GM23338 (cell line): ENCODE measurements around the gene ITGA2. TPM values are rescaled to one million over a fixed set of nuclear protein-coding genes. Genes with fewer than 3 reads are reported as not detected.

Source experiments
- ATAC-seq: fragments of 200-7000 bp; cut with Tn5 transposase; 3 replicates; pipeline ENCODE4 v1.9.1; 2020
- DNase-seq: peaks from one replicate; pipeline ENCODE4 v3.0.0-alpha.2; 2015; ENCODE audit warnings: low spot score
- H2AFZ ChIP-seq: fragments of 200-600 bp; sonication (generic); 2 replicates; pipeline ENCODE4 v1.8.0; 2016; ENCODE audit warnings: antibody characterized with exemption, mild to moderate bottlenecking, moderate library complexity
- H3F3A ChIP-seq: fragments of 200-600 bp; sonication (generic); replicated peaks from 2 replicates; pipeline ENCODE4 v1.8.0; 2017; ENCODE audit warnings: antibody characterized with exemption, mixed run types, low read depth
- H3K27ac ChIP-seq: fragments of 200-600 bp; sonication (generic); 2 replicates; pipeline ENCODE4 v1.6.1; 2016; ENCODE audit warnings: low read depth
- H3K27me3 ChIP-seq: fragments of 200-600 bp; sonication (generic); 2 replicates; pipeline ENCODE4 v1.8.0; 2016; ENCODE audit warnings: mild to moderate bottlenecking, mixed run types, moderate library complexity; ENCODE audit not compliant: insufficient read depth
- H3K36me3 ChIP-seq: fragments of 200-600 bp; sonication (generic); 2 replicates; pipeline ENCODE4 v1.8.0; 2016; ENCODE audit warnings: mild to moderate bottlenecking; ENCODE audit not compliant: insufficient read depth
- H3K4me1 ChIP-seq: fragments of 200-600 bp; sonication (generic); 2 replicates; pipeline ENCODE4 v1.8.0; 2016; ENCODE audit warnings: mild to moderate bottlenecking, moderate library complexity; ENCODE audit not compliant: insufficient read depth
- H3K4me2 ChIP-seq: fragments of 200-600 bp; sonication (generic); 2 replicates; pipeline ENCODE4 v1.7.1; 2017; ENCODE audit warnings: mixed run types
- H3K4me3 ChIP-seq: fragments of 200-600 bp; sonication (generic); 2 replicates; pipeline ENCODE4 v1.6.1; 2016; ENCODE audit warnings: mixed run types
- H3K79me2 ChIP-seq: fragments of 200-600 bp; sonication (generic); replicated peaks from 2 replicates; pipeline ENCODE4 v1.8.0; 2017; ENCODE audit warnings: mild to moderate bottlenecking; ENCODE audit not compliant: insufficient read depth
- H3K9me2 ChIP-seq: fragments of 200-600 bp; sonication (generic); 2 replicates; pipeline ENCODE4 v1.8.0; 2017; ENCODE audit not compliant: insufficient read depth
- H4K20me1 ChIP-seq: fragments of 200-600 bp; sonication (generic); replicated peaks from 2 replicates; pipeline ENCODE4 v1.8.0; 2017; ENCODE audit warnings: mild to moderate bottlenecking; ENCODE audit not compliant: insufficient read depth
- H3K27ac Mint-ChIP-seq: 2 replicates; pipeline ENCODE4 v1.8.0; 2020; ENCODE audit warnings: inconsistent platforms, mild to moderate bottlenecking, moderate library complexity, mixed read lengths
- H3K27me3 Mint-ChIP-seq: 3 replicates; pipeline ENCODE4 v1.8.0; 2022; ENCODE audit warnings: low read depth, mild to moderate bottlenecking, moderate library complexity, mixed read lengths, inconsistent platforms; ENCODE audit not compliant: insufficient read depth, poor library complexity
- H3K36me3 Mint-ChIP-seq: 3 replicates; pipeline ENCODE4 v1.8.0; 2021; ENCODE audit warnings: low read depth, mild to moderate bottlenecking, inconsistent platforms, moderate library complexity, mixed read lengths
- H3K4me1 Mint-ChIP-seq: 3 replicates; pipeline ENCODE4 v1.8.0; 2020; ENCODE audit warnings: mild to moderate bottlenecking, inconsistent platforms, mixed read lengths
- H3K4me3 Mint-ChIP-seq: 3 replicates; pipeline ENCODE4 v1.8.0; 2021; ENCODE audit warnings: moderate library complexity, mild to moderate bottlenecking, inconsistent platforms, mixed read lengths
- H3K9me3 Mint-ChIP-seq: 3 replicates; pipeline ENCODE4 v1.8.0; 2020; ENCODE audit warnings: moderate library complexity, mild to moderate bottlenecking, inconsistent platforms, mixed read lengths
- CREB1 ChIP-seq: fragments of 250-450 bp; sonication (Bioruptor Pico); IDR thresholded peaks from 2 replicates; pipeline ENCODE4 v1.5.0; 2020; ENCODE audit warnings: low read depth, mild to moderate bottlenecking, moderate library complexity
- EZH2 ChIP-seq: fragments of 200-600 bp; sonication (generic); IDR thresholded peaks from one replicate; pipeline ENCODE4 v1.8.0; 2017; ENCODE audit warnings: antibody characterized with exemption, mild to moderate bottlenecking, low read depth; ENCODE audit not compliant: unreplicated experiment
- JUNB ChIP-seq: IDR thresholded peaks from one replicate; pipeline ENCODE4 v1.6.1; 2016; ENCODE audit warnings: antibody characterized with exemption; ENCODE audit not compliant: unreplicated experiment
- NANOG ChIP-seq: IDR thresholded peaks from 2 replicates; pipeline ENCODE4 v1.6.1; 2016; ENCODE audit warnings: antibody characterized with exemption, borderline replicate concordance
- POLR2AphosphoS5 ChIP-seq: IDR thresholded peaks from 2 replicates; pipeline ENCODE4 v1.6.1; 2016; ENCODE audit warnings: antibody characterized with exemption, low read depth
- REST ChIP-seq: IDR thresholded peaks from one replicate; pipeline ENCODE4 v1.6.1; 2018; ENCODE audit warnings: antibody characterized with exemption; ENCODE audit not compliant: unreplicated experiment
- polyA plus RNA-seq: library from polyadenylated mRNA; unstranded; fragments of >200 nt; fragmentation: Nextera tagmentation; extraction: Ambion mirVana; gene quantifications from 2 replicates; pipeline ENCODE4 v1.2.1, GENCODE V29; 2016
- total RNA-seq: library from RNA; depleted of rRNA; stranded (reverse); fragments of >200 nt; shearing (Covaris generic); gene quantifications from 2 replicates; pipeline ENCODE4 v1.2.3, GENCODE V29; 2014
- TF ChIP-seq, protein P1 (sequence below), 2 experiments: fragments of 200-600 bp in 1 of 2; sonication (generic) in 1 of 2; conservative IDR thresholded peaks; 2 replicates each; pipeline versions ENCODE4 v1.5.1 to v1.6.1; 2016 to 2017; ENCODE audit warnings: antibody characterized with exemption in 2 of 2, low read depth in 2 of 2, mild to moderate bottlenecking in 2 of 2, moderate library complexity in 1 of 2

The ITGA2 gene
- total and polyA plus RNA-seq, 2 experiments from 2014 or later, result 2.6 to 7.1 TPM

- no peak for ATAC-seq
These were observed 38.8 kb downstream of the ITGA2 start for GRCh38 chr5:53027913-53028312.

DNA sequence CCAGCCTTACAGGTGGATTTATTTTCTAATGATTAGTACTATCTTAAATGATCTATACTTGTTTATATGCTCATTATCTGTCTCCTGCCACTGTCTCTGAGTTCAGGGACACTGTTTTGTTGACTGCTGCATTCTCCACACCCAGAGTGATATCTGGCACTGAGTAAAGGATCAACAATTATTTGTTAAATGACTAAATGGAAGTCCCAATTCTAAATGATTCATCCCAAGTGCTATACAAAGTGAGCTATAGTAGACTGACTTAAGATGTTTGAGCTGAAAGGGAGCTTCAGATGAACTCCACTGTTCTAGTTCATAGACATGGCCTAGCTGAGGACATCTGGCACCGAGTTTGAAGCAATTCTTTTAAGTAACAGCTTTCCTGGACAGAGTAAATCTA lies 40.5 kb downstream of the ITGA2 start:
- Histone ChIP-seq H3K4me2 (no peak overlapping the region), H3F3A (no peaks in the 10 kb centered on the region), H3K4me1 (peaks cover 13% of the 10 kb centered on the region), H3K4me3 (no peak overlapping the region), H3K36me3 (no peaks in the 10 kb centered on the region), H3K27me3 (no peaks in the 10 kb centered on the region), H3K9me2 (no peaks in the 10 kb centered on the region), H3K79me2 (no peaks in the 10 kb centered on the region), H2AFZ (no peak overlapping the region), H3K27ac (no peak overlapping the region), H4K20me1 (no peaks in the 10 kb centered on the region)
- Mint-ChIP-seq H3K4me1 (peaks cover 15% of the 10 kb centered on the region; the same call in 2 of the 3 replicates), H3K4me3 (no peak overlapping the region), H3K36me3 (no peaks in the 10 kb centered on the region), H3K27me3 (no peaks in the 10 kb centered on the region), H3K27ac (no peak overlapping the region), H3K9me3 (no peaks in the 10 kb centered on the region)
- DNase-seq (no peak), ATAC-seq (no peak)
- TF ChIP-seq NANOG (no peak), CREB1 (CRISPR knock-in tag) (no peak), JUNB (no peak)

More at GRCh38 chr5:53027913-53028312, 38.8 kb downstream of the ITGA2 start:
- Histone ChIP-seq H3K4me2 (no peak overlapping the region), H3K9me2 (no peaks in the 10 kb centered on the region), H3K4me3 (no peak overlapping the region), H3K79me2 (no peaks in the 10 kb centered on the region), H3K27me3 (no peaks in the 10 kb centered on the region), H2AFZ (no peak overlapping the region), H3K36me3 (no peaks in the 10 kb centered on the region), H3K27ac (no peak overlapping the region), H3F3A (no peaks in the 10 kb centered on the region), H3K4me1 (peaks cover 13% of the 10 kb centered on the region), H4K20me1 (no peaks in the 10 kb centered on the region)
- no peaks in the 10 kb centered on the region for H3K36me3 Mint-ChIP-seq
- no peaks in the 10 kb centered on the region for H3K9me3 Mint-ChIP-seq
- no peaks in the 10 kb centered on the region for H3K27me3 Mint-ChIP-seq
- DNase-seq, result no peak
- TF ChIP-seq, protein P1, sequence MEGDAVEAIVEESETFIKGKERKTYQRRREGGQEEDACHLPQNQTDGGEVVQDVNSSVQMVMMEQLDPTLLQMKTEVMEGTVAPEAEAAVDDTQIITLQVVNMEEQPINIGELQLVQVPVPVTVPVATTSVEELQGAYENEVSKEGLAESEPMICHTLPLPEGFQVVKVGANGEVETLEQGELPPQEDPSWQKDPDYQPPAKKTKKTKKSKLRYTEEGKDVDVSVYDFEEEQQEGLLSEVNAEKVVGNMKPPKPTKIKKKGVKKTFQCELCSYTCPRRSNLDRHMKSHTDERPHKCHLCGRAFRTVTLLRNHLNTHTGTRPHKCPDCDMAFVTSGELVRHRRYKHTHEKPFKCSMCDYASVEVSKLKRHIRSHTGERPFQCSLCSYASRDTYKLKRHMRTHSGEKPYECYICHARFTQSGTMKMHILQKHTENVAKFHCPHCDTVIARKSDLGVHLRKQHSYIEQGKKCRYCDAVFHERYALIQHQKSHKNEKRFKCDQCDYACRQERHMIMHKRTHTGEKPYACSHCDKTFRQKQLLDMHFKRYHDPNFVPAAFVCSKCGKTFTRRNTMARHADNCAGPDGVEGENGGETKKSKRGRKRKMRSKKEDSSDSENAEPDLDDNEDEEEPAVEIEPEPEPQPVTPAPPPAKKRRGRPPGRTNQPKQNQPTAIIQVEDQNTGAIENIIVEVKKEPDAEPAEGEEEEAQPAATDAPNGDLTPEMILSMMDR (conservative IDR thresholded peaks at IDR 0.05; ENCODE audit: low read depth in 2 of 2), result no peak
- TF ChIP-seq EZH2 (no peak), POLR2AphosphoS5 (no peak), CREB1 (CRISPR knock-in tag) (no peak), REST (no peak)
- H3K4me1 Mint-ChIP-seq, result peaks cover 15% of the 10 kb centered on the region; the same call in 2 of the 3 replicates
- H3K4me3 Mint-ChIP-seq, result no peak overlapping the region
- H3K27ac Mint-ChIP-seq, result no peak overlapping the region
